Glomerular visceral epithelial cell (primary cell): ENCODE measurements around the gene USP30.

Experiments used
- DNase-seq: peaks from one replicate; pipeline ENCODE4 v3.0.0-alpha.2; 2016; ENCODE audit errors: extremely low spot score

The USP30 gene

DNA sequence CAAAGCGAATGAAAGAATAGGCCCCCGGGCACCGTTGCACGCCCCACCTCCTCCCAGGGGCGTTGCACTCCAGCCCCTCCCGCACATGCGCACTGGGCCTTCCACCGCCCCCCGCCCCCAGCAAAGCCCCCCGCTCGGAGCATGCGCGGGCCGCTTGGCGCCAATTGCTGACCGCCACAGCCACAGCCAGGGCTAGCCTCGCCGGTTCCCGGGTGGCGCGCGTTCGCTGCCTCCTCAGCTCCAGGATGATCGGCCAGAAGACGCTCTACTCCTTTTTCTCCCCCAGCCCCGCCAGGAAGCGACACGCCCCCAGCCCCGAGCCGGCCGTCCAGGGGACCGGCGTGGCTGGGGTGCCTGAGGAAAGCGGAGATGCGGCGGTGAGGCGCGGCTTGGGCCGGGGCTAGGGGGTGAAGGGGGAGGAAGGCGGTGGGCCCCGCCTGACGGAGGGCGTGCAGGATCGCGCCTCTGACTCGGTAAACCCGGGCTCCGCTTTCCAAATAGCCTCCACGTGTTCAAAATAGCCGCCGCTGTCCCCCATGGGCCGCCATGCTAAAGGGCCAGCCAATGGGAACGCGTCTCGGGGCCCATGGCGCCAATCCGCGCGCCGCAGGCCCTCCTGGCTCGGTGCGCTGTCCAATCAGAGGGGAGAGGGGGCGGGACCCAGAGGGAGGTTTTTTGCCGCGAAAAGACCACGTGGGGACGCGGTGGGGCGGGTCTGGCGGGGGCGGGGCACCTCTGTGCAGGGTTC lies 45.2 kb downstream of the USP30 start, which contains the start of gene UNG:
Gene UNG, plus strand, starts transcription at position 163 of the 748 bp plus-strand sequence. Its CDS starts 83 bp downstream, at position 246.
- DNase-seq: peak; percentile 96

GRCh38 chr12:109098183-109098604 lies 45.8 kb downstream of the USP30 start:
- DNase-seq: peak; percentile 59

GRCh38 chr12:109098651-109099050 lies 46.3 kb downstream of the USP30 start:
- peak; percentile 4 for DNase-seq

GRCh38 chr12:109099431-109100020 lies 47.1 kb downstream of the USP30 start:
- no peak for DNase-seq

- DNase-seq: no peak
Measured at GRCh38 chr12:109100741-109101140, 48.4 kb downstream of the USP30 start.

DNA sequence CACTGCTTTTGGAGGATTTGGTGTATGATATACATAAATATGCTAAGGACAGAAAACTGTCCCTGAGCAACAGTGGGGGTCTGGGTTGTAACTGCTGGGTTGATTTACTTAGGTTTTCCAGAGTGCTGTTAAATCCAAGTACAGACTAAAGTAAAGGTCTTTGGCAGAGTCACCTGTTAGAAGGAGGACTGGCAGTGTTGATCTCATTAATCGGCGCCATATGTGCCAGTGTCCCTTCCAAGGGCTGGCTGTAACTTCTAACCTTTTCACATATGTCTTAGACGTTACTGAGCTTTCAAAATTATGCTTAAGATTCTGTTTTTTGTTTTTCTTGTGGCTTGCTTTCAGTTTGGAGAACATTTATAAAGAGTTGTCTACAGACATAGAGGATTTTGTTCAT lies 50.1 kb downstream of the USP30 start:
- DNase-seq: no peak

DNA sequence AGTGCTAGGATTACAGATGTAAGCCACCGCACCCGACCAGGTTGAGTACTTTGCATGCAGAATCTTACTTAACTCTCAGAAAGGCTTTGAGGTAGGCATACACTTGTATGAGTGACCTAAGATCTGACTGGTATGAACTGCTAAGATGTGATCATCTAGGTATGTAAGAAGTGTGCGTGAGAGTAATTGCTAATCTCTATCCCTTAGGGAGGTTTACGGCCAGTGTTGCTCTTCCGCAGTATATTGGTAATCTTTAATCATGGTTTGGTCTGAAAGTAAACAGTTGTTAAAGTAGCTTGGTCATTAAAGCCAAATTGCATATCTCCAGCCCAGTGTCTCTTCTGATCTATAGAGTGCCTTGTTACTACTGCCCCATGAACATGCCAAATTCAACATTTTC lies 52.8 kb downstream of the USP30 start:
- DNase-seq: no peak

DNA sequence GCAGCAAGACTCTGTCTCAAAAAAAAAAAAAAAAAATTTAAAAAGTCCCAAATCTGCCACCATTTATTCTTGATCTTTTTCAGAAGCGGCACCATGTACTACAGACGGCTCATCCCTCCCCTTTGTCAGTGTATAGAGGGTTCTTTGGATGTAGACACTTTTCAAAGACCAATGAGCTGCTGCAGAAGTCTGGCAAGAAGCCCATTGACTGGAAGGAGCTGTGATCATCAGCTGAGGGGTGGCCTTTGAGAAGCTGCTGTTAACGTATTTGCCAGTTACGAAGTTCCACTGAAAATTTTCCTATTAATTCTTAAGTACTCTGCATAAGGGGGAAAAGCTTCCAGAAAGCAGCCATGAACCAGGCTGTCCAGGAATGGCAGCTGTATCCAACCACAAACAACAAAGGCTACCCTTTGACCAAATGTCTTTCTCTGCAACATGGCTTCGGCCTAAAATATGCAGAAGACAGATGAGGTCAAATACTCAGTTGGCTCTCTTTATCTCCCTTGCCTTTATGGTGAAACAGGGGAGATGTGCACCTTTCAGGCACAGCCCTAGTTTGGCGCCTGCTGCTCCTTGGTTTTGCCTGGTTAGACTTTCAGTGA lies 57.5 kb downstream of the USP30 start:
- DNase-seq: no peak

DNA sequence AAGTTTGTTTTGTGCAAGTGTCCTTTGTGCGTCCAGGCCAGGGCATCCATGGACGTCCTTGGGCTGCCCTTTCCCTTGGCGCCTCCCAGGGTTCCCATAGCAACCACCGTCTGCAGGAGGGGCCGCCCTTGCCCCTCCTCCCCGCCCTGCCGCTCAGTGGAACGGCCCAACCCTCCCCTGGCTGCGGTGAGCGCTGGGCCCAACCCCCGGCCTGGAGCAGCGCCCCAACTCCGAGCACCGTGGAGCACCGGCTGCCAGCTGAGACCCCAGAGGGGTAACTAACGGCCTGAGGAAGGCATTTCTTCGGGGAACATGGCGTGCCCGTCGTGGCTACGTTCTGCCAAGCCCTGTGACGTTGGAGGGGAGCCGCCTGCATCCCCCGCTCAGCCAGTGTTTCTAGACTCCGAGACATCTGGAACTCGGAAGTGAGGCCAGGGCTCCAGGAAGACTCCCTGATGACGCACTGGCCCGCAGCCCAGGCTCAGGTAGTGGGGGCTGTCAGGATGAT lies 58.7 kb downstream of the USP30 start:
- peak; percentile 63 for DNase-seq

GRCh38 chr12:109112720-109113465 lies 60.5 kb downstream of the USP30 start:
- no peak for DNase-seq

- DNase-seq: no peak
Measured at GRCh38 chr12:109113661-109114321, 61.4 kb downstream of the USP30 start.

- no peak for DNase-seq
Measured at GRCh38 chr12:109114644-109115043, 62.3 kb downstream of the USP30 start.

- no peak for DNase-seq
Measured at GRCh38 chr12:109115404-109115757, 63.0 kb downstream of the USP30 start.

DNA sequence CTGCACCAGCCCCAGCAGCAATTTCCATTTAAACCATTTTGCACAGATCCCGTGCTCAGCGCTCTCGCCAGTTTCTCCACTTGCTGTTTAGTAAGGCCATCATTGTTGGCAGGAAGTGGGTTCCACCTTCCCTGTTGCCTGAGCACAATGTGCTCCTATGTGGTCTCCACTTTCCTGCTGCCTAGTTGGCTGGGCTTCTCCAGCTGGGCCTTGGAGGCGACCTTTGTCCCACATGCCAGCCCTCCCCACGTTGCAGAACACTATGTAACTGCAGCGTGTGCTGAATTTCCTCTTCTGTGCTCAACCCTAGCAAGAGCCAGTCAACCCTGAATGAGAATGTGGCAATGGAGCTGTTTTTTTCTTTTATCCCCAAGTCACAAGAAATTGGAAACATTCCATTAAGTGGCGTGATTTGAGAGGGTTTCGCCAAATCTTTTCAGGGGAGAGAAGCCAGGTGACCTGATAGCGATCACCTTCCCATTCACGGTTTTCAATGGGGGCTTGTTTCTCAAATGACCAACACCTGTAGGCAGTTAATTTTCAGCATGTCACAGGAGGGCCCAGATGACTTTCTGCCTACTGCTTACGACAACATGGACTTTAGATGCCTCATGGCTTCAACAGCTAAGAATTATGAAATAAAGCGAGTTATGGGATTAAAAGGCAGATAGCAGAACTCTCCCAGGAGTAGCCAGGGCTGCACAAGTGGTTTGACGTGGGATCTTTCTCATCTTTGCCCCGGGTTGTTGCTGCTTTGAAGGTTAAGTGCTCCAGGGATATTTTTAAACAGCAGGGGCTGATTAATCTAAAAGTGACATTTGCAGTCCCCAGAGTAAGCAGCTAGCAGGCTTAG lies 63.6 kb downstream of the USP30 start, which contains the start of gene ACACB:
Gene ACACB, plus strand, starts transcription at position 830 of the 853 bp plus-strand sequence. CDS start 22,819 bp downstream, outside the sequence.
- no peak for DNase-seq

- no peak for DNase-seq
Measured at GRCh38 chr12:109116611-109116949, 64.2 kb downstream of the USP30 start.

- DNase-seq: no peak
Measured at GRCh38 chr12:109120095-109120494, 67.7 kb downstream of the USP30 start.

DNA sequence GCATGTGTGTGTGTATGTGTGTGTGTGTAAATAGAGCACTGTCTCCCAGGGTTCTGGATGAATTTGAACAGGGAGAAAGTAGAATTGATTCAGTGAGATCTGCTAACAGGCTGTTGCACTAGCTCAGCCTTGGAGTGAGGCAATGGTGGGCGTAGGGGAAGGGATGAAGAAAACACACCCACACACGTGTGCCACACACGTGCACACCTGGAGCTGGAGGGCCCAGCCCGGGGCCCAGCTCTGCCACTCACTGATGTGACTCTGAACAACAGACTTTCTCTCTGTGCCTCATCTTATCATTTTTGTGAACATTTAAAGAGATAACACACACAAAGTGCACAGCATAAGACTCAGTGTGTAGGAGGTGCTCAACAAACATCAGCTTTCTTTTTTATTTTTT lies 68.2 kb downstream of the USP30 start:
- DNase-seq: no peak

- DNase-seq: no peak
Measured at GRCh38 chr12:109121346-109121880, 69.0 kb downstream of the USP30 start.

- no peak for DNase-seq
Measured at GRCh38 chr12:109124878-109125648, 72.7 kb downstream of the USP30 start.

DNA sequence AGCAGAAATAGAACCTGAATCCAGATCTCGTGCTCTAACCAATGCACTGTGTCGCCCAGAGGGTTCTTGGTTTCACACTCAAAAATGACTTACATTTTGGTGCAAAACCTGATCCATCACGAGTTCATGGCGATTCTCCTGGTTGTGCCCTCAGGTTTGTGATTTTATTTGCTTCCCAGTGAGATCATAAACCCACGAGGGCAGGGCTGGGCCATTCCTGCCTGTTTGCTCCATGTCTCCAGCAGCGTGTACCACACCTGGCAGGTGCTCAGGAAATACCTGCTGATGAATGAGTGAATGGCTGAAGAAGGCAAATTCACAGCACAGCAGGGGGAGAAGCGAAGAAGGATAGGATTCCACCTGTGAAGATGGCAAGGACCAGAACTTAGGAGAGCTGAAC lies 73.4 kb downstream of the USP30 start:
- DNase-seq: no peak
